Activated naive CD4-positive, alpha-beta T cell treated with Interleukin-2 at 50 U/mL for 16 hours (primary cell): ENCODE results near the gene SNRK.
"Not testable (repeated sequence)": the region's sequence is repeated elsewhere in the genome, so short reads cannot be mapped to it uniquely, and the experiment has no call there.

Experiments
- DNase-seq: peaks from one replicate; pipeline ENCODE4 v3.0.0-alpha.2; 2020

The SNRK gene

GRCh38 chr3:43346978-43347749 is 60.8 kb downstream of the SNRK start:
- DNase-seq = no peak

- no peak for DNase-seq
Observed at GRCh38 chr3:43347774-43348173, 61.4 kb downstream of the SNRK start.

DNA sequence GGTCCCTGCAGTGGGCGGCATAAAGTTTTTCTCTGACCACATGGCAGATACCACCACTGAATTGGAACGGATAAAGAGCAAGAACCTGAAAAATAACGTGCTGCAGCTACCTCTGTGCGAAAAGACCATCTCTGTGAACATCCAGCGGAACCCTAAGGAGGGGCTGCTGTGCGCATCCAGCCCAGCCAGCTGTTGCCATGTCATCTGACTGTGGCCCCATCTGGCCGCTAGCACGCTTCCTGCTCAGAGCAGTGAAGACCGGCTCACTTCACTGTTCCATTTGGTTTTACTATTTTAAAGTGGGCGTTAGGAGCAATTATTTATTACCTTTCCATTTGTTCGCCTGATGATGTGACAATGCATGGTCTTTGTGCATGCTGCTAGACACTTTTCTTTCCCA is 62.0 kb downstream of the SNRK start:
- no peak for DNase-seq

- DNase-seq = no peak
Observed at GRCh38 chr3:43348852-43349574, 62.7 kb downstream of the SNRK start.

- DNase-seq = no peak
Observed at GRCh38 chr3:43349716-43350115, 63.4 kb downstream of the SNRK start.

DNA sequence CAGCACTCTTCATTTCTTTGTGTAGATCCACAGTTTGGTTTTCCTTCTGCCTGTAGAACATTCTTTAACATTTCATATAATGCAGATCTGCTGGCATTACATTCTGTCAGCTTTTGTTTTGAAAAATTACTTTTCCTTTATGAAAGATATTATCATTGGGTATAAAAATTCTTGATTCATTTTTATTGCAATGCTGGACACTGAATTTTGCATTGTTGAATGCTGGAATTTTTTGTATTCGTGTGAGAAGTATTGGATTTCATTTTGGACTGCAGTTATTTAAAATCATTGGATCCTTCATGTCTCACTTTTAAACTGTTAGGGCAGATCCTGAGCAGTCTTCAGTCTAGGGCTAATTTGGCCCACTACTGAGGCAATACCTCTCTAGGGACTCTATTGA is 67.1 kb downstream of the SNRK start:
- DNase-seq = no peak

DNA sequence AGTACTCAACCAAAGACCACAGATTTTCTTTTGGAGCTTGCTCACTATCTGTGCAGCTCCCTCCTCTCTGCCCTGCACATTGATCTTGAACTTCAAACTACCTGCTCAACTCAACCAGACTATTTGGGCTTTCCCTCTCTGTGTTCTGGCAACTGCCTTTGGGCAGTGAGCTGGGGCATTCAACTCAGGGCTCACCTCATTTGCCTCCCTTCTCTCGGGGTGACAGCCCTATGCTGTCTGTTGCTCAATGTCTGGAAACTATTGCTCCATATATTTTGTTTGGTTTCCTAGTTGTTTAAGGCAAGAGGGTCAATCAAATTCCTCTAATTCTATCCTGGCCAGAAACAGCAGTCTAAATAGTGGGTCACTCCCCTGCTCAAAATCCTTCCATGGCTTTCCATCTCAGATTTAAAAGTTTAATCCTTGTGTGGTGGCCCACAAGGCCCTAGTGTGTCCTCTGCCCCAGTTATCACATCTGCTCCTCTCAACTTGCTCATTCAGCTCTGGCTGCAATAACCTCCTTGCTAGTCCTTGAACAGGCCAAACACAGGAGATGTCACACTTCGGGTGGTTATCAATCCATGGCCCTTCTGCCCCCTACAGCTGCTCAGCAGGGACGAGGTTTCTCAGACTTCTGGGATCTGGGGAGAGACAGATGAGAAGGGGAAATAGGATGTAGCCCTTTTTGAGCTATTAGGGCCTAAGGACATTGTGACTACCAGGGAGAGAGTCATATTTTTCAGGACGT is 67.8 kb downstream of the SNRK start:
- DNase-seq = no peak

GRCh38 chr3:43356033-43356432 is 69.7 kb downstream of the SNRK start:
- not testable (repeated sequence) for DNase-seq

DNA sequence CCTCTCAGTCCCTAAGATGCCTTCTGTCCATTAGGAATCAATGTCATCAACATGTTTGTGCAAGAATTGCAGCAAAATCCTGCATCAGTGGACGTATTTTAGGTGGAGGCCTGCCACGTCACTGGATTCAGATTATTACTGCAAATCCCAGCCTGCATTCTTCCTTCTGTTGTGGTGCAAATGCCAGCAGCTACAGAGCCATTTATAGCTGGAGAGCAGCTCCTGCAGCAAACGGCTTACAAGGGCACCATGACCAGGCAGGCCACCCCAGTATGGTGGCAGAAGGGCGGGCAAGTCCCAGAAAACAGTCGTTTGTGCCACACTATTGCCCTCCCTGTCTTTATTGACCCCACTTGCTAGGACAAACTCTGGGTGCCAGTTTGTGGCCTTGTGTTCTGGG is 74.7 kb downstream of the SNRK start:
- no peak for DNase-seq

DNA sequence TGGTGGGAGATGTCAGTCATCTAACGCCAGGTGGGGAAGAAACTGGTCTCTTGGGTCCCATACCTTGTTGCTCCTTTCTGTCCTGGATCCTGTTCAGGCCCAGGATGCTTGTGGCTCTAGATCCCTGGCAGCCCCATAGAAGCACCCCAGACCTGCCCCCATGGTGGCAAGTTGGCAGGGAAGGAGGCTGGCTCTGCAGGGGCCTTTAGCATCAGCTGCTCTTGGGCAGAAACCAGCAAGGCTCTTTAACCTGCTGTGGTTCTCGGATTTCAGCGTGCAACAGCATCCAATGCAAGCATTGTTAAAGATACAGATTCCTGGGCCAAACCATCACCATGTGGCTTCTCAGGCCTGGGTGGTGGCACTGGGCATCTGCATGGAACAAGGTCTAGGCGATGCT is 75.8 kb downstream of the SNRK start:
- DNase-seq = no peak

DNA sequence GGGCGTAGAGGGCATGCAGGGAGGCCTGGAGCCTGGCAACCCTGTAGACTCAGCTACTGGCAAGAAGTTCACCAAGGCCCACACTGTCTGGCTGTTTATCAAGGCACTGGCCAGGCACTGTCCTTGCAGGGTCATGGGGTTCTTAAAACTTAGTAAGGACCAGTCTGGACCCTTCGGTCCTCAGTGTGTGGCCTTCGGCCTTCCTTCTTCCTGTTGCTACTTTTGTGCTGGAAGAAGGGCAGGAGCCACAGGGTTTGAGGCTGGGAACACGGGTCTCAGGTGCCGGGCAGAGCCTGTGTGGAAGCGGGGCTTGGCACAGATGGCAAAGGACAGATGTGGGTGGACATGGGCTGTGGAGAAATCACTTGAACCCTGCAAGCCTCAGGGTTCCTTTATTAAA is 76.6 kb downstream of the SNRK start:
- DNase-seq = no peak

DNA sequence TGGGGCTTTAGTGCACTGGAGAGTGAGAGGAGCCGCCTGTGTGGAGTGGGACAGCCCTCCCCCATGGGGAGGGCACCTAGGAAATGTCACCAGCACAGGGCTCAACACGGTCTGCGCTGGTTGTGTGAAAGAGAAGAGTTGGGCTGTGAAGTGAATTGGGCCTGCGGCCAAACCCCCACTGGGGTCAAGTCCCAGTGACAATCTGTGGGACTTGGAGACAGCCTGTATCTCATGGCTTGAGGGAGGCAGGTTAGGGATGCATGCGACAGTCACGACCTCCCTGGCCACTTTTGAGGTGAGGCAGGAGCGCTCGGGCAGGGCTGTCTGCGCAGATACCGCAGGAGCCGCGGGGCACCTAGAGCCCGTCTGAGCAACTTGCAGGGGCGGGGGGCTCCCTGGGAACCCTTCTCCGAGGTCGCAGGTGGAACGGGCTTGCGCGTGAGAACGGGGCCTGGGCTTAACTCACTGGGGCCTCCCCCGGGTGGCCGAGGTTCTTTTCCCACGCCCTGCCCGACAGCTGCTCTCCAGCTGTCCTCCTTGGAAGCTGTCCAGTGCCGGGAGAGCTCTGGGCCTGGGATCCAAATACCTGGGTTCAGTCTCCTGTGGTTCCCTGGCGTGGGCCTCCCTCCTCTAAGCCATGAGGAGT is 77.4 kb downstream of the SNRK start:
- DNase-seq = no peak

DNA sequence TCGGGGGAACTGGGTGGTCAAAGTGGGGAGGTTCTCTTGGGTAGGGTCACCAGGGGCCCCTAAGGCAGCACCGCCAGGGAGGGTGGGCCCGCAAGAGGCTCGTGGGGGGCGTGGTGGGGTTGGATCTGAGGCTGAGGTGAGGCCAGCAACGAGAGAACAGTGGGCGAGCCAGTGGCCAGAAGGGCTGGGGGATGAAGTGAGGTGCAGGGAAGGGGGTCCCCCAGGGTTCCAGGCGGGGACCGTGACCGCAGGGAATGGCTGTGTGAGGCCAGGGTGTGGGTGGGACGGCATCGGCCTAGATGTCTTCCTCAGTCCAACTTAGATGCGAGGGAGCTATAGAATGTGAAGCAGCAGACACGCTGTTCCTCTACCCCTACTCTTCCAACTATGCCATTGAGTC is 78.2 kb downstream of the SNRK start:
- DNase-seq = no peak

DNA sequence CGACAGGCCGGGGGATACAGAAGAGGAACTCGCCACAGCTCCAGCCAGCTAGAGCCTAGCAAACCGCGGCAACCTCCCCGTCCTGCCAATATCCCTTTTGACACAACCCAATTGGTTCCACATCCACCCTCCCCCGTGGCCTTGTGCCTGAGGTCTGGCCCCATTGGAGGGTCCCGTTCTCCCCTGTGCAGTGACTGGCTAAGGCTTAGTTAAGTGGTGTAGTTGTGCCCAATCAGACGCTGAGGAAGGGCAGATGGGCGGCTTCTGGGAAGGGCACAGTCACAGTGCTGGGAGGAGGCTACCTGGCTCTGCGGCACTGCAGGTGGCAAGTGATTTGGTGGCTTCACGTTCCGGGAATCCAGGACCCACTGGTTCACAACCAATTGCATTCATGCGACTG is 78.6 kb downstream of the SNRK start:
- DNase-seq = no peak

DNA sequence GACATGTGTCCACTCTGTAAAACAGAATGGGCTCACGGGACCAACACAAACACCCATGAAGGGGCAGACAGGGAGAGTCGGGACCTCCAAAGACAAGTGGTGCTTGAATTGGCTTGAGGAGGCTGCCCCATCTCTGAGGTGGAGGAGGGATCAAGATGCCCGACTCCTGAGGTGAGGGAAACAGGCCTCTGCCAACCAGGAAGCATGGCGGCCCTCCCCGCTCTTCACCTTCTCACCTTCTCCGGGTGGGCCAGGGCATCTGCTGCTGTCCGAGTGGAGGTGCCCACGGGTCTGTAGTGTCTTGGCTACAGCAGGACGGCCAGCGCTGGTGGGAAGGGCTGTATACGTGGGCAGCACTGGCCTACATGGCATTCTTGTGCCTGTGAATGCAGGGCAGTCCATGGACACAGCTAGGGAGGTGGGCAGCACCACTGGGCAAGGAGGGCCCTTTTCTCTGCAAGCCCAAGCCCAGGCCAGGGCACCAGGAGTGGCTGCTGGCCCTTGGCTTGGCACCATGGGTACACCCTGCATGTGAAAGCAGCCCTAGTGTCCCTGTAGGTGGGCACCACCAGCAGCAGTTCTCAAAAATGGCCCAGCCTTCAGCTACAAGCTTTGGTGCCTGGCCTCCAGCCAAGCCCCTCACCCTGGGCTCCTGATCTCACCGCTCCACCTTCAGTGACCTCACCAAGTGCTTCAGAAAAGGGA is 79.4 kb downstream of the SNRK start:
- DNase-seq = no peak

GRCh38 chr3:43366481-43366880 is 80.1 kb downstream of the SNRK start:
- DNase-seq = no peak

- DNase-seq = no peak
Observed at GRCh38 chr3:43366885-43367284, 80.5 kb downstream of the SNRK start.

GRCh38 chr3:43369404-43370292 is 83.3 kb downstream of the SNRK start:
- no peak for DNase-seq

DNA sequence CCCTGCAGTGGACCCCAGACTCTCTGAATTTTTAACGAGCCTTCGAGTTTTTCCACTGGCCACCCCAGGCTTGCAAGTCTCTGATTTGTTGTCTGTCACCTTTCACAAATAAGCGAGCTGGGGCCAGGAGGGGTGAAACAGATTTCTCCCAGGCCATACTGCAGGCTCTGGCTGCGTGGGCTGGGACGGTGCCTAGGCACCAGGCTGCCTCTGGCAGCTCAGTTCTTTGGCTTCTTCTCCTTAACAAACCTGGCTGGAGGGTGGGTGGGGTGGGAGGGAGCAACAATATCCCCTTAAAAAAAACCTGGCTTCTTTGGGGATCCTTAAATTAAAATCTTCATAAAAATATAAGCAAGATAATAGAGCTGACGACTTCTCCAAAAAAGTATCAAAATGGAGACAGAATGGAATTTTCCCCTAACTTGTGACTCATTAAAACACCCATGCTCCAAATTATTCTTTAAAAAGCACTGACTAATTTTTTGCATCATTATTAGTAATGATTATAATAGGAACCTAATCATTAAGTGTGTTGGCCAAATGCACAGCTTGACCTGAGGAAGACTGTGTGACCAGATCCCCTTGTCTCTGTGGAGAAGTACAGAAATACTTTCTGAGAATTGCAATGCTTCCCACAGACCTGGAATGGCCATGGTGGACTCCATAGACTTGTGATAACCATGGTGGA is 84.1 kb downstream of the SNRK start:
- DNase-seq = no peak

GRCh38 chr3:43371494-43371893 is 85.2 kb downstream of the SNRK start:
- no peak for DNase-seq
